ENCODE data around the gene NOX5. TPM values are rescaled to one million over a fixed set of nuclear protein-coding genes. Genes with fewer than 3 reads are reported as not detected.

The NOX5 gene
- total and polyA plus RNA-seq, 2 experiments from 2014 or later = 0.12 to 0.39 TPM

DNA sequence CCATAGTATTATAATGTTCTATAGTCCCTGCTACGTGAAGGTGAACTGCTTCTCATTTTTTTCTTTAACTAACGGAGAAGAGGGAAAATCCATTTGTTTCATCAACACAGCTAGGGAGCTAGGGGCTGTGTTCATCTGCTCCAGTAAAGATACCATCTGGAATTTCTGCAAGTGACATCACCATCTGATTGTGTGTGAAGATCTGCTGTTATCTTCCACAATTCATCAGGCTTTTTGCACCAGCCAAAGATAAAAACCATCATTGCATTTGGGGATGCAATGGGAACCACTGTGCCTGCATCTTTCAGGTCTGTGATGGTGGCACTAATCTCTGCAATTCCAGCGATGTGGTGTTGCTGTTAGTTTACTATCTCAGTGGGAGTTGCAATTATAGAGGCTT lies 35.5 kb upstream of the NOX5 start:
- no peaks in the 10 kb centered on the region for H3K36me3 ChIP-seq
- H3K9me3 ChIP-seq (ENCODE audit: low read depth) = no peaks in the 10 kb centered on the region
- peaks cover 10% of the 10 kb centered on the region for H3K4me1 ChIP-seq (ENCODE audit: low read depth)
- TF ChIP-seq, protein P1, sequence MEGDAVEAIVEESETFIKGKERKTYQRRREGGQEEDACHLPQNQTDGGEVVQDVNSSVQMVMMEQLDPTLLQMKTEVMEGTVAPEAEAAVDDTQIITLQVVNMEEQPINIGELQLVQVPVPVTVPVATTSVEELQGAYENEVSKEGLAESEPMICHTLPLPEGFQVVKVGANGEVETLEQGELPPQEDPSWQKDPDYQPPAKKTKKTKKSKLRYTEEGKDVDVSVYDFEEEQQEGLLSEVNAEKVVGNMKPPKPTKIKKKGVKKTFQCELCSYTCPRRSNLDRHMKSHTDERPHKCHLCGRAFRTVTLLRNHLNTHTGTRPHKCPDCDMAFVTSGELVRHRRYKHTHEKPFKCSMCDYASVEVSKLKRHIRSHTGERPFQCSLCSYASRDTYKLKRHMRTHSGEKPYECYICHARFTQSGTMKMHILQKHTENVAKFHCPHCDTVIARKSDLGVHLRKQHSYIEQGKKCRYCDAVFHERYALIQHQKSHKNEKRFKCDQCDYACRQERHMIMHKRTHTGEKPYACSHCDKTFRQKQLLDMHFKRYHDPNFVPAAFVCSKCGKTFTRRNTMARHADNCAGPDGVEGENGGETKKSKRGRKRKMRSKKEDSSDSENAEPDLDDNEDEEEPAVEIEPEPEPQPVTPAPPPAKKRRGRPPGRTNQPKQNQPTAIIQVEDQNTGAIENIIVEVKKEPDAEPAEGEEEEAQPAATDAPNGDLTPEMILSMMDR (IDR thresholded peaks at IDR 0.05; ENCODE audit: low read depth, low read length) = no peak
- no peak for DNase-seq (ENCODE audit: low read depth in 1 of 2, low spot score in 1 of 2)
- H3K4me3 ChIP-seq = no peak overlapping the region
- H3K27me3 ChIP-seq = no peaks in the 10 kb centered on the region
- no peak overlapping the region for H3K27ac ChIP-seq

DNA sequence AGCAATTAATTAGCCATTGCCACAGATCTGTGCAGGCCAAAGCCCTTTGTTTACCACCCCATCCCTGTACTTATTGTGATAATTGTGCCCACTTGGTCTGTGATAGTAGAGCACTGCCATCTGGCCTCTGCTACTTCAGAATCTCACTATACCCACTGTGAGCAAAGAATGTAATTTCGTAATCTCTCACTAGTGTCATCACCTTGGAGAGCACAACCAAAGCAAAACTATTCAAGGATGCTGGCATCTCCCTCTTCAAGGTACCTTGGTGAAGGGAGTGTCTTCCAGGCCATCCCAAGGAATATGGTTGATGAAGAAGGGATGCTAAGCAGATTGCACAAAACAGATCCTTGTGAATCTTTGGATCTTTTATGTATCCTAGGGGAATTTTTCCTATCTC lies 34.7 kb upstream of the NOX5 start:
- H3K27ac ChIP-seq = no peak overlapping the region
- H3K27me3 ChIP-seq = no peaks in the 10 kb centered on the region
- no peaks in the 10 kb centered on the region for H3K36me3 ChIP-seq
- H3K9me3 ChIP-seq (ENCODE audit: low read depth) = no peaks in the 10 kb centered on the region
- no peak for DNase-seq (ENCODE audit: low read depth in 1 of 2, low spot score in 1 of 2)
- no peak overlapping the region for H3K4me3 ChIP-seq
- peaks cover 17% of the 10 kb centered on the region for H3K4me1 ChIP-seq (ENCODE audit: low read depth)
- TF ChIP-seq, protein P1 (IDR thresholded peaks at IDR 0.05; ENCODE audit: low read depth, low read length) = no peak

DNA sequence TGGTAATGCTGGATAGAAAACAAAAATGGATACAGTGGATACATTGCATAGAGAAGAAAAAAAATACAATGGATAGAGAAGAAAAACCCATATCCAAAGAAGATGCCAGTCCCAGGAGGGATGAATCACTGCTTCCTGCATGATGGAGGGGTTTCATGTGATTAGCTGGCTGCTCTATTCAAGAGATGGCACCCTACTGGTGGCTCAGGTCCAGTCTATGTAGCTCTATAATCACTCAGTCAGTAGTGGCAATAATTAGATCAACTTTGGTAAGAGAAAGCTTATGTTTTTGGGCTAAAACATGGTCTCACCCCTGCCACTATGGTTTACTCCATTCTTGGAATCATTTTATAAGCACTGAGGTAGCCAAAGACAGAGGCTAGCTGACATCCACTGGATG lies 33.7 kb upstream of the NOX5 start:
- DNase-seq (ENCODE audit: low read depth in 1 of 2, low spot score in 1 of 2) = no peak
- Histone ChIP-seq H3K36me3 (no peaks in the 10 kb centered on the region), H3K4me3 (no peak overlapping the region), H3K4me1 (ENCODE audit: low read depth) (peaks cover 19% of the 10 kb centered on the region), H3K9me3 (ENCODE audit: low read depth) (no peaks in the 10 kb centered on the region), H3K27me3 (no peaks in the 10 kb centered on the region), H3K27ac (no peak overlapping the region)
- TF ChIP-seq, protein P1 (IDR thresholded peaks at IDR 0.05; ENCODE audit: low read depth, low read length) = no peak

DNA sequence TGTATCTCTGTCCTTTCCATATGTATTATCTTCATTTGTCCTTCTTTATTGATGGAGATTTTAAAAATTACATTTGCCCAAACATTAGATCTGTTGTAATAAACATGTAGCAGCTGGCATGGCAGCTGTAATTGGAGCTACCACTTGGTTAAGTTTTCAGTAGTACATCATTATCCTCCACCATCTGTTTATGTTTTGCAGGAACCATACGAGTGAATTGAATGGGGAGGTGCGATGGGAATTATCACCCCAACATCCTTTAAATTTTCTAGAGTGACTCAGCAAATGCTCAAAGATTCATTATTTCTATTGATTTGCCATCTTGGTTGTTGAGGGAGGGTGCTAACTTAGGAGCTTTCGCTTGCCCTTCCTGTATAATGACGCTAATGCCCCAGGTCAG lies 32.6 kb upstream of the NOX5 start:
- H3K4me3 ChIP-seq = no peak overlapping the region
- no peak overlapping the region for H3K27ac ChIP-seq
- H3K4me1 ChIP-seq (ENCODE audit: low read depth) = peaks cover 30% of the 10 kb centered on the region
- DNase-seq (ENCODE audit: low read depth in 1 of 2, low spot score in 1 of 2) = no peak
- no peaks in the 10 kb centered on the region for H3K27me3 ChIP-seq
- H3K36me3 ChIP-seq = no peaks in the 10 kb centered on the region
- TF ChIP-seq, protein P1 (IDR thresholded peaks at IDR 0.05; ENCODE audit: low read depth, low read length) = no peak
- no peaks in the 10 kb centered on the region for H3K9me3 ChIP-seq (ENCODE audit: low read depth)

DNA sequence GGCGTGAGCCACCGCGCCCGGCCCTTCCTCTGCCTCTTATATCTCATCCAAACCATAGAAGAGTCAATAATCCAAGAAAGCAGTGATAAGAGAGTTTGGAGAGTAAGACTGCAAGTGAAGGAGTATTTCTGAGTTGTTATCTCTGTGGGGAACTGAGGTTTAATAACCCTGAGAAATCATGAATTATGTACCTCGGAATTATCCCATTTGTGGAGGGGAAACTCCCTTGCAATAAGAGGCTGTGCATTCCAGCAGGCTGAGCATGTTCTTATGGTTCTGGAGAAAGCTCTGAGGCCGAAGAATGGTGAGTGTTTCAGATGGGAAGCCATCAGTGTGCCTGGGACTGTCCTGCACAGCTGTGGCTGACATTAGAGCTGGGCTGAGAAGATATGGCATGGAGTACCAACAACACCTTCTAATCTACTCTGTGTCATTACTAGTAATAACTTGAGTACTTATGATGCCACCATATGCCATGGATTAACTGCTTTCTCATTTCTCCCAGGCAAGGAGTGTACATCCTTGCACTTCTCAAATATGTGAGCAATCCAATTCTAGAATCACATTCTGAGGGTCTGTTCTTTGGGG lies 31.4 kb upstream of the NOX5 start:
- no peaks in the 10 kb centered on the region for H3K9me3 ChIP-seq (ENCODE audit: low read depth)
- H3K27ac ChIP-seq = no peak overlapping the region
- no peak for DNase-seq (ENCODE audit: low read depth in 1 of 2, low spot score in 1 of 2)
- TF ChIP-seq, protein P1 (IDR thresholded peaks at IDR 0.05; ENCODE audit: low read depth, low read length) = no peak
- no peak overlapping the region for H3K4me3 ChIP-seq
- no peaks in the 10 kb centered on the region for H3K36me3 ChIP-seq
- no peaks in the 10 kb centered on the region for H3K27me3 ChIP-seq
- peaks cover 37% of the 10 kb centered on the region for H3K4me1 ChIP-seq (ENCODE audit: low read depth)

Data from cardiac muscle cell (in vitro differentiated cells and primary cell).